Tibial artery (tissue), 4 donors: ENCODE results near the gene TLE3.

ENCODE experiments used
- DNase-seq, 2 donors: peaks; one replicate each; pipeline ENCODE4 v3.0.0-alpha.2; 2019
- H3K27ac ChIP-seq, 2 donors: fragments of 200-600 bp; sonication (generic) in 1 of 2; 1 replicate in 1 of 2; 2 replicates in 1 of 2; pipeline ENCODE4 v1.5.1; 2018 to 2019; ENCODE audit warnings: mild to moderate bottlenecking in 1 of 2
- H3K27me3 ChIP-seq, 2 donors: fragments of 200-600 bp; sonication (generic) in 1 of 2; one replicate each; pipeline versions ENCODE4 v1.5.1 to v1.6.0; 2016 to 2019
- H3K36me3 ChIP-seq, 3 donors: fragments of 200-600 bp; sonication (generic) in 2 of 3; one replicate each; pipeline ENCODE4 v1.5.1; 2016 to 2019; ENCODE audit warnings: mild to moderate bottlenecking in 2 of 3
- H3K4me1 ChIP-seq, 4 donors: fragments of 200-600 bp; sonication (generic) in 2 of 4; 1 replicate in 3 of 4; 2 replicates in 1 of 4; pipeline ENCODE4 v1.5.1; 2016 to 2019
- H3K4me3 ChIP-seq, 2 donors: fragments of 200-600 bp; sonication (generic) in 1 of 2; 1 replicate in 1 of 2; 2 replicates in 1 of 2; pipeline ENCODE4 v1.5.1; 2018 to 2019; ENCODE audit warnings: mild to moderate bottlenecking in 2 of 2
- H3K9me3 ChIP-seq, 3 donors: fragments of 200-600 bp; sonication (generic) in 1 of 3; one replicate each; pipeline ENCODE4 v1.5.1; 2016 to 2019
- intact Hi-C: fragments of 100-400 bp; cut with DNase I; formaldehyde crosslinking; loops from one replicate; pipeline ENCODE4 v1.15.0; 2023; ENCODE audit warnings: low total_unique reads
- TF ChIP-seq, protein P1 (sequence below), 2 experiments: fragments of 200-600 bp in 1 of 2; fragments of 450-650 bp in 1 of 2; IDR thresholded peaks; one replicate each; pipeline ENCODE4 v1.5.1; 2017 to 2019; ENCODE audit warnings: antibody characterized with exemption in 2 of 2, mild to moderate bottlenecking in 1 of 2, moderate library complexity in 1 of 2

The TLE3 gene

DNA sequence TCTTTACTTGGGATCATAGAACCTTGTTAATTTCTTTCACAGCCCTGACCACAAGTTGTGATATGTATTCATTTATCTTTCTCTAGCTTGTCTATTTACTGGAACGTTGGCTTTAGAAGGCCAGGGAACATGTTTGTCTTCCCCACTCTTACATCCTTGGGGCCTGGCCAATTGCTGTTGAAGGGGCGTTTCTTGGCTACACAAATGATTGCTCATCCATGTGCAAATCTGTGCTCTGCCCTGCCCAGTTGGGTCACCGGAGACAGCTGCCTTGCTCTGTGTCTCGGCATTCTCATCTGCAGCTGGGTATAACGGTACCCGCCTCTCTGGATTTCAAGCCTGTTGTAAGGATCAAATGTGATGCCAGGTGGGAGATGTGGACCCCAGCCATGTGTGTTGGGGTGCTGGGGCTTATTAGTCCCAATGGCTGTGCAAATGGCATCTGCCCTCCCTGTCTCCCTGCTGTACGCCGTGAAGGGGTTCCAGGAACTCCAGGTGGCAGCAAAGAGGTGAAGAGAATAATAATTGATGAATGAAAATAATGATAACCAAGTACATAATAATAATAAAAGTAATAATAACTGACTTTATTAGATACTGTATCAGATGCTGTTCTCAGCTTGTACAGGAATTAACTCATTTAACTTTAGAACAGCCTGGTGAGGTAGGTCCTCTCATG lies 24.0 kb upstream of the TLE3 start:
- DNase-seq, result peak; percentile 84 to 88
- Histone ChIP-seq H3K4me1 (peaks cover 0 to 18% (median 0%) of the 10 kb centered on the region in 4 donors), H3K4me3 (no peak overlapping the region), H3K27me3 (no peaks in the 10 kb centered on the region), H3K27ac (no peak overlapping the region), H3K36me3 (no peaks in the 10 kb centered on the region), H3K9me3 (no peaks in the 10 kb centered on the region)
- intact Hi-C loops, result no loop called here
- TF ChIP-seq, protein P1, sequence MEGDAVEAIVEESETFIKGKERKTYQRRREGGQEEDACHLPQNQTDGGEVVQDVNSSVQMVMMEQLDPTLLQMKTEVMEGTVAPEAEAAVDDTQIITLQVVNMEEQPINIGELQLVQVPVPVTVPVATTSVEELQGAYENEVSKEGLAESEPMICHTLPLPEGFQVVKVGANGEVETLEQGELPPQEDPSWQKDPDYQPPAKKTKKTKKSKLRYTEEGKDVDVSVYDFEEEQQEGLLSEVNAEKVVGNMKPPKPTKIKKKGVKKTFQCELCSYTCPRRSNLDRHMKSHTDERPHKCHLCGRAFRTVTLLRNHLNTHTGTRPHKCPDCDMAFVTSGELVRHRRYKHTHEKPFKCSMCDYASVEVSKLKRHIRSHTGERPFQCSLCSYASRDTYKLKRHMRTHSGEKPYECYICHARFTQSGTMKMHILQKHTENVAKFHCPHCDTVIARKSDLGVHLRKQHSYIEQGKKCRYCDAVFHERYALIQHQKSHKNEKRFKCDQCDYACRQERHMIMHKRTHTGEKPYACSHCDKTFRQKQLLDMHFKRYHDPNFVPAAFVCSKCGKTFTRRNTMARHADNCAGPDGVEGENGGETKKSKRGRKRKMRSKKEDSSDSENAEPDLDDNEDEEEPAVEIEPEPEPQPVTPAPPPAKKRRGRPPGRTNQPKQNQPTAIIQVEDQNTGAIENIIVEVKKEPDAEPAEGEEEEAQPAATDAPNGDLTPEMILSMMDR (IDR thresholded peaks at IDR 0.05), result no peak

DNA sequence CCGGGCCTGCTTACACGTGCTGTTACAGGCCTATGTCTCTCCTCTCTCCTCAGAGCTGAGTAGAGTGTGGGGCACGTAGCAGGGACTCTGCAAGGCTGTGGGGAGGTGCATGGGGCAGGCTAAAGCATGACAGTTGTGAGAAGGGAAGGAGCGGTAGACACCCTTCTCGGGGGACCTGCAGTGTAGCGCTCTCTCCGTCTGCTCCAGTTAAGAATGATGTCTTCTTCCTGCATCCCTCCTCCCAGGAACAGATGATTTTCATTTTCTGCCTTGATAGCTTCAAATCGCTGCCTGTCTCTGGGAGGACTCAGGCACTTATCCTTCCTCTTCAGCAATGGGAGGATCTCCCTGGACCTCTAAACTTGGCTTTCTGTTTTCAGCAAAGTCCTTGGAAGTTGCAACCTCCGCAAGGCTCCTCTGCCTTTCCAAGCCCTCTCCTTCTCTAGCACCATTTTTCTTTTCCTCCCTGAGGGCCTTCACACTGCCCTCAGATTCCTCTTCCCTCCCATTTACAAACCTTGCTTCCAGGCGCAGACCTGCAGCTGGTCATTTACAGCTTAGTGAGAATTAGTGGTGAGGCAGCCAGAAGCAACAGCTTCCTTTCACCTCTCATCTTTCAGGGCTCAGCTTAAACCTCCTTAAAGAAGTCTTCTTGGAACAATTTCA lies 23.4 kb upstream of the TLE3 start:
- Histone ChIP-seq H3K36me3 (no peaks in the 10 kb centered on the region), H3K9me3 (no peaks in the 10 kb centered on the region), H3K4me3 (no peak overlapping the region), H3K27ac (no peak overlapping the region), H3K4me1 (peaks cover 0 to 13% (median 0%) of the 10 kb centered on the region in 4 donors), H3K27me3 (no peaks in the 10 kb centered on the region)
- no peak for DNase-seq
- TF ChIP-seq, protein P1 (IDR thresholded peaks at IDR 0.05), result no peak
- intact Hi-C loops, result no loop called here

DNA sequence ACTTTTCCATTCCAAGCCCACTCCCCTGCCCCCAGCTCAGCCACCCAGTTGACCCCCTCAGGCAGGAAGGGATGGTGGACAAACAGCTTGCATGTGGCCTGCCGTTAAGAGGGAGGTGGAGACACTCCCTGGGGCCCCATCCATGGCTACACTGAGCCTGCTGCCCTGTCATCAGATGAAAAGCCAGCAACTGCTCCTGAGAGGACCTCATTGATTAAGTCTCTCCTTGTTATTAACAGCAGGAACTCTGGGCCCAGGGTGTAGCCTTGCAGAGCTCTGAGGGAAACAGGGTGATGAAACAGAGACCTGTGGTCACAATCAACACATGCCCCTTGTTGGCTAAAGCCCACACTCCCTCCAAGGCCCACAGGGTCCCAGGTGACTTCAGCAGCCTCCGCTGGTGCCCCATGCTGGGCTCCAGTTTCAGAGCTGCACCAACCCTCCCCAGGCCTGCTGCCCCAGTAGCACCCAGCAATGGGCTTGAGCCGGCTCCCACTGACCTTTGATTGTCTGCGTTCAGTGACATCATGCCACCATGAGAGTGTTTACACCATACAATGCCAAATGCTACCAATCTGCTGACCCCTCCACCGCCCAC lies 22.3 kb upstream of the TLE3 start:
- Histone ChIP-seq H3K4me1 (peaks cover 0 to 13% (median 0%) of the 10 kb centered on the region in 4 donors), H3K36me3 (no peaks in the 10 kb centered on the region), H3K27me3 (no peaks in the 10 kb centered on the region), H3K4me3 (no peak overlapping the region), H3K27ac (no peak overlapping the region), H3K9me3 (no peaks in the 10 kb centered on the region)
- no peak for DNase-seq
- intact Hi-C loops, result no loop called here
- TF ChIP-seq, protein P1 (IDR thresholded peaks at IDR 0.05), result no peak

DNA sequence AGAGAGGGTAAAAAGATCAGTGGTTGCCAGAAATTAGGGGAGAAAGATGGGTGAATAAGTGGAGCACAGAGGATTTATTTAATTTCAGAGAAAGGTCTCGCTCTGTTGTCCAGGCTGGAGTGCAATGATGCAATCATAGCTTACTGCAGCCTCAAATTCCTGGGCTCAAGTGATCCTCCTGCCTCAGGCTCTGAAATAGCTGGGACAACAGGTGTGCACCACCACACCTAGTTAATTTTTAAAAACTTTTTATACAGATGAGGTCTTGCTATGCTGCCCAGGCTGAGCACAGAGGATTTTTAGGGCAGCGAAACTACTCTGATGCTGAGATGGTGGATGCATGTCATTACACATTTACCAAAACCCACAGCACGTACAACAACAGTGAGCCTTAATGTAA lies 20.9 kb upstream of the TLE3 start:
- no peaks in the 10 kb centered on the region for H3K36me3 ChIP-seq
- no peak overlapping the region for H3K4me3 ChIP-seq
- no peak for DNase-seq
- intact Hi-C loops, result no loop called here
- H3K9me3 ChIP-seq, result no peaks in the 10 kb centered on the region
- no peak overlapping the region for H3K27ac ChIP-seq
- TF ChIP-seq, protein P1 (IDR thresholded peaks at IDR 0.05), result no peak
- H3K4me1 ChIP-seq, result peaks cover 0 to 13% (median 0%) of the 10 kb centered on the region in 4 donors
- no peaks in the 10 kb centered on the region for H3K27me3 ChIP-seq

DNA sequence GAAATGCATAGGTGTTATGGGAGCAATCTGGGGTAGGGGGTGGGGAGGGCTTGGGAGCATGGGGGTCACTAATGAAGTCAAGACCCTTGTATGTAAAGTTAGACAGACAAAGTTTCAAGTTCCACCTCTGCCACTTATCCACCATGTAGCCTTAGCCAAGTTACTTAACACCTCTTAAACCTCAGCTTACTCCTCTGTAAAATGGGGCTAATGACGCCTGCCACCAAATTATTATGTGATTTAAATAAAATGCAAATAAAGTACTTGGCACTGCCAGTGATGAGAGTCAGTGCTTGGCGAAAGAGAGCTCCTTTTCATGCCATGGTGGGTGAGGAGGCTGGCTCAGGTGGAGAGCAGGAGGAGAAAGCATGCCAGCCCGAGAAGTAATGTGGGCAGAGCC lies 18.6 kb upstream of the TLE3 start:
- DNase-seq, result no peak
- Histone ChIP-seq H3K9me3 (no peaks in the 10 kb centered on the region), H3K27me3 (no peaks in the 10 kb centered on the region), H3K4me1 (peaks cover 0 to 14% (median 7%) of the 10 kb centered on the region in 4 donors), H3K27ac (no peak overlapping the region), H3K36me3 (no peaks in the 10 kb centered on the region), H3K4me3 (no peak overlapping the region)
- TF ChIP-seq, protein P1 (IDR thresholded peaks at IDR 0.05), result no peak
- intact Hi-C loops, result no loop called here
